ENCODE results near the gene KRT38. TPM values are rescaled to one million over a fixed set of nuclear protein-coding genes. Genes with fewer than 3 reads are reported as not detected.

KRT38 gene
- total RNA-seq, 3 donors from 2014 or later, result not detected

GRCh38 chr17:41480581-41480980 is 39.8 kb upstream of the KRT38 start:
- intact Hi-C loops (cut with DNase I; ENCODE audit: low total_unique reads), result no loop called here
- H3K9me3 ChIP-seq, result no peaks in the 10 kb centered on the region
- no peaks in the 10 kb centered on the region for H3K27me3 ChIP-seq
- no peaks in the 10 kb centered on the region for H3K4me1 ChIP-seq
- TF ChIP-seq POLR2A (IDR thresholded peaks at IDR 0.05) (no peak), CTCF (IDR thresholded peaks at IDR 0.05) (no peak), POLR2AphosphoS5 (IDR thresholded peaks at IDR 0.05) (no peak)
- H3K36me3 ChIP-seq, result no peaks in the 10 kb centered on the region
- DNase-seq (ENCODE audit: low spot score in 2 of 2), result no peak
- no peak overlapping the region for H3K4me3 ChIP-seq
- H3K27ac ChIP-seq, result no peak overlapping the region

GRCh38 chr17:41480136-41480535 is 39.4 kb upstream of the KRT38 start:
- no peak for TF ChIP-seq POLR2A (IDR thresholded peaks at IDR 0.05)
- TF ChIP-seq POLR2AphosphoS5 (IDR thresholded peaks at IDR 0.05), result no peak
- no peak for TF ChIP-seq CTCF (IDR thresholded peaks at IDR 0.05)
- intact Hi-C loops (cut with DNase I; ENCODE audit: low total_unique reads), result no loop called here
- Histone ChIP-seq H3K9me3 (no peaks in the 10 kb centered on the region), H3K4me1 (no peaks in the 10 kb centered on the region), H3K4me3 (no peak overlapping the region), H3K27ac (no peak overlapping the region), H3K36me3 (no peaks in the 10 kb centered on the region), H3K27me3 (no peaks in the 10 kb centered on the region)
- DNase-seq (ENCODE audit: low spot score in 2 of 2), result no peak

- no peak overlapping the region for H3K27ac ChIP-seq
- TF ChIP-seq POLR2A (IDR thresholded peaks at IDR 0.05) (no peak), CTCF (IDR thresholded peaks at IDR 0.05) (no peak), POLR2AphosphoS5 (IDR thresholded peaks at IDR 0.05) (no peak)
- no peaks in the 10 kb centered on the region for H3K4me1 ChIP-seq
- H3K4me3 ChIP-seq, result no peak overlapping the region
- no peak for DNase-seq (ENCODE audit: low spot score in 2 of 2)
- H3K27me3 ChIP-seq, result no peaks in the 10 kb centered on the region
- intact Hi-C loops (cut with DNase I; ENCODE audit: low total_unique reads), result no loop called here
- no peaks in the 10 kb centered on the region for H3K9me3 ChIP-seq
- no peaks in the 10 kb centered on the region for H3K36me3 ChIP-seq
These were observed 37.5 kb upstream of the KRT38 start for GRCh38 chr17:41478237-41478636.

GRCh38 chr17:41476866-41477815 is 36.4 kb upstream of the KRT38 start:
- TF ChIP-seq POLR2AphosphoS5 (IDR thresholded peaks at IDR 0.05) (no peak), POLR2A (IDR thresholded peaks at IDR 0.05) (no peak), CTCF (IDR thresholded peaks at IDR 0.05) (no peak)
- intact Hi-C loops (cut with DNase I; ENCODE audit: low total_unique reads), result no loop called here

GRCh38 chr17:41475421-41475820 is 34.6 kb upstream of the KRT38 start:
- no peak overlapping the region for H3K27ac ChIP-seq
- H3K4me1 ChIP-seq, result no peaks in the 10 kb centered on the region
- intact Hi-C loops (cut with DNase I; ENCODE audit: low total_unique reads), result no loop called here
- no peaks in the 10 kb centered on the region for H3K36me3 ChIP-seq
- no peak for TF ChIP-seq POLR2AphosphoS5 (IDR thresholded peaks at IDR 0.05)
- TF ChIP-seq POLR2A (IDR thresholded peaks at IDR 0.05), result no peak
- TF ChIP-seq CTCF (IDR thresholded peaks at IDR 0.05), result no peak
- no peak overlapping the region for H3K4me3 ChIP-seq
- DNase-seq (ENCODE audit: low spot score in 2 of 2), result no peak
- H3K9me3 ChIP-seq, result peaks cover 5 to 7% of the 10 kb centered on the region in 2 donors
- no peaks in the 10 kb centered on the region for H3K27me3 ChIP-seq

More at GRCh38 chr17:41476866-41477815, 36.4 kb upstream of the KRT38 start:
- H3K27me3 ChIP-seq, result no peaks in the 10 kb centered on the region
- DNase-seq (ENCODE audit: low spot score in 2 of 2), result no peak
- peaks cover under 1 to 3% of the 10 kb centered on the region in 2 donors for H3K9me3 ChIP-seq
- H3K4me1 ChIP-seq, result no peaks in the 10 kb centered on the region
- no peaks in the 10 kb centered on the region for H3K36me3 ChIP-seq
- H3K4me3 ChIP-seq, result no peak overlapping the region
- no peak overlapping the region for H3K27ac ChIP-seq
